ENCODE data around the gene SLC15A3.

The SLC15A3 gene

GRCh38 chr11:60917267-60917666 lies 34.7 kb downstream of the SLC15A3 start:
- no peak overlapping the region for H3K4me3 ChIP-seq (ENCODE audit: low read length)
- DNase-seq (ENCODE audit: low read depth) = peak; percentile 95
- TF ChIP-seq, protein P1, sequence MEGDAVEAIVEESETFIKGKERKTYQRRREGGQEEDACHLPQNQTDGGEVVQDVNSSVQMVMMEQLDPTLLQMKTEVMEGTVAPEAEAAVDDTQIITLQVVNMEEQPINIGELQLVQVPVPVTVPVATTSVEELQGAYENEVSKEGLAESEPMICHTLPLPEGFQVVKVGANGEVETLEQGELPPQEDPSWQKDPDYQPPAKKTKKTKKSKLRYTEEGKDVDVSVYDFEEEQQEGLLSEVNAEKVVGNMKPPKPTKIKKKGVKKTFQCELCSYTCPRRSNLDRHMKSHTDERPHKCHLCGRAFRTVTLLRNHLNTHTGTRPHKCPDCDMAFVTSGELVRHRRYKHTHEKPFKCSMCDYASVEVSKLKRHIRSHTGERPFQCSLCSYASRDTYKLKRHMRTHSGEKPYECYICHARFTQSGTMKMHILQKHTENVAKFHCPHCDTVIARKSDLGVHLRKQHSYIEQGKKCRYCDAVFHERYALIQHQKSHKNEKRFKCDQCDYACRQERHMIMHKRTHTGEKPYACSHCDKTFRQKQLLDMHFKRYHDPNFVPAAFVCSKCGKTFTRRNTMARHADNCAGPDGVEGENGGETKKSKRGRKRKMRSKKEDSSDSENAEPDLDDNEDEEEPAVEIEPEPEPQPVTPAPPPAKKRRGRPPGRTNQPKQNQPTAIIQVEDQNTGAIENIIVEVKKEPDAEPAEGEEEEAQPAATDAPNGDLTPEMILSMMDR (IDR thresholded peaks at IDR 0.05; ENCODE audit: insufficient read depth, low read depth, low read length, missing control alignments) = no peak

DNA sequence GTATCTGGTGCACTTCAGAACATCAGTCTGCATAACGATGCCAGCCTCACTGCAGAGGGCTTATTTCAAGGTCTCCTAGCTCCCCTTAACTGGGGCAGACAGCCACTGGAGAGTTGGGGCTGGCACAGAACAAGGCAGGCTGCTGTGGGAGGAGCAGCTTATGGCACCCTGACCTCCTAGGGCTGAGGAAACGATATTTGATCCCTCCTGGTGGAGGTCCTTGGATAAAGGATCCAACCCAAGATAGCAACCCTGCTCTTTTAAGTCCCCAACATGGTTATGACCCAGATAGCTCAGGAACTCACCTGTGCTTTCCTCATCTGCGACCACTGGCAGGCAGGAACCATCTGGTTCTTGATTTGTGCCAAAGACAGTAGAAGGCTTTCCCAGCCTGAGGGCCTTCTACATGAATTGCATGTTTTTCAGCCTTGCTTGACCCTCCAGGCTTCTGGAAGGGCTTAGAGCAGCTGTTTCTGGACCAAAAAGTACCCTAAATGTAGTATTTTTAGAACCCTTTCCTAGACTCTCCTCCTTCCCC lies 35.2 kb downstream of the SLC15A3 start:
- no peak for DNase-seq (ENCODE audit: low read depth)
- no peak overlapping the region for H3K4me3 ChIP-seq (ENCODE audit: low read length)
- TF ChIP-seq, protein P1 (IDR thresholded peaks at IDR 0.05; ENCODE audit: insufficient read depth, low read depth, low read length, missing control alignments) = no peak

- DNase-seq (ENCODE audit: low read depth) = peak; percentile 84
- TF ChIP-seq, protein P1 (IDR thresholded peaks at IDR 0.05; ENCODE audit: insufficient read depth, low read depth, low read length, missing control alignments) = no peak
- H3K4me3 ChIP-seq (ENCODE audit: low read length) = peak overlapping the region; percentile 62
Observed at GRCh38 chr11:60915248-60915914, 36.6 kb downstream of the SLC15A3 start.

- TF ChIP-seq, protein P1 (IDR thresholded peaks at IDR 0.05; ENCODE audit: insufficient read depth, low read depth, low read length, missing control alignments) = no peak
- peak; percentile 63 for DNase-seq (ENCODE audit: low read depth)
- H3K4me3 ChIP-seq (ENCODE audit: low read length) = peak overlapping the region; percentile 62
Observed at GRCh38 chr11:60914633-60915247, 37.2 kb downstream of the SLC15A3 start.

- peak within 1 kb of the TSS; percentile 62 for H3K4me3 ChIP-seq (ENCODE audit: low read length)
- peak; percentile 88 for DNase-seq (ENCODE audit: low read depth)
- TF ChIP-seq, protein P1 (IDR thresholded peaks at IDR 0.05; ENCODE audit: insufficient read depth, low read depth, low read length, missing control alignments) = peak; percentile 9
Observed at GRCh38 chr11:60913793-60914632, 38.0 kb downstream of the SLC15A3 start, which contains the start of gene TMEM109. TMEM109 (plus strand) TSS chr11:60914158; CDS start chr11:60919694, 5,536 bp downstream.

DNA sequence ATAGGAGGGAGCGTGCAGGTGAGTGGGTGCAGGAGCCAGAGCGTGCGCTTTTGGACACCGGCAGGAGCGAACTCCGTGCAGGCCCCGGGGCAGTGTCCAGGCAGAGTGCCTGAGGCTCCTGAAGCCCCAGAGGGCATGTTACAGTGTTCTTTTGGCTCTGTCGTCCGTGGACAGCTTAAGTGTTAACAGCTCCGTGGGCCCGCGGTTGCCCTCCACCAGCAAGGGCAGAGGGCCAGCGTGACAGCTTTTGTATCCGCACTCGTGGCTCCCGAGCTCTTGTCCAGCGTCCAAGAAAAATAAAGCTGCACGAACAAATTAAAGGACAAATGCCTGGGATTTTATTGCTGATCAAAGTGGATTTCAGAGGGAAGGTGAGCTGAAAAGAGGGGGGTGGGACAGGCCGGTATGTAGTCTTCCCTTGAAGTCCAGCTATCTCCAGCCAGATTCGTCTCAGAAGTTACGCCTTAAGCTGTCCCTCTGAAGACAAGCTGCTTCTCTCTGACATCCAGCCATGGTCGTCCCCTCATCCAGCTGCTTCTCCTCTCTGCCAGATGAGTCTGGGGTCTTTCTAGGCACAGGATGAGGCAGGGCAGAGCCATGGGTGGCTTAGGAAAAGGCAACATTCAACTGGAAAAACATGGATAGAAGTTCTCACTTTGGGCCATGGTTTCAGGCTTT lies 39.0 kb downstream of the SLC15A3 start:
- TF ChIP-seq, protein P1 (IDR thresholded peaks at IDR 0.05; ENCODE audit: insufficient read depth, low read depth, low read length, missing control alignments) = no peak
- no peak for DNase-seq (ENCODE audit: low read depth)
- H3K4me3 ChIP-seq (ENCODE audit: low read length) = no peak overlapping the region

All from epithelial cell of esophagus (primary cell).